Panc1 (cell line): ENCODE results near the gene GOLPH3. TPM values are rescaled to one million over a fixed set of nuclear protein-coding genes. Genes with fewer than 3 reads are reported as not detected.
A peak's percentile ranks its signal among the peaks of the same experiment; 100 is the strongest.
"Not testable (repeated sequence)": the region's sequence is repeated elsewhere in the genome, so short reads cannot be mapped to it uniquely, and the experiment has no call there.

ENCODE experiments used
- ATAC-seq: fragments of 200-7000 bp; cut with Tn5 transposase; 2 replicates; pipeline ENCODE4 v1.9.1; 2020; ENCODE audit warnings: mild to moderate bottlenecking, moderate library complexity
- BruUV-seq: library from RNA; stranded (reverse); fragments of 400-500 nt; replicated peaks from 2 replicates; lab custom pipeline; 2021; lab: Mats Ljungman, UMichigan
- CTCF ChIA-PET: fragments of 300-600 bp; sonication (Branson Sonifier 250); formaldehyde crosslinking; loops from one replicate; lab custom pipeline; 2022; ENCODE audit warnings: antibody characterized with exemption; lab: Charles Lee
- POLR2A ChIA-PET: fragments of 300-600 bp; sonication (Branson Sonifier 250); formaldehyde crosslinking; loops from one replicate; lab custom pipeline; 2022; ENCODE audit warnings: antibody characterized with exemption; lab: Charles Lee
- DNase-seq: peaks from one replicate; pipeline ENCODE4 v3.0.0-alpha.2; 2010; ENCODE audit warnings: low read depth, low spot score
- H3K27ac ChIP-seq: 2 replicates; pipeline ENCODE4 v1.5.1; 2011; ENCODE audit warnings: mild to moderate bottlenecking, low read length, inconsistent platforms
- H3K27me3 ChIP-seq: fragments of 200-500 bp; sonication (Bioruptor generic); 2 replicates; pipeline ENCODE4 v1.6.0; 2014; ENCODE audit warnings: low read length, inconsistent platforms; ENCODE audit not compliant: control insufficient read depth, insufficient read depth
- H3K36me3 ChIP-seq: fragments of 200-500 bp; sonication (Bioruptor generic); 2 replicates; pipeline ENCODE4 v1.5.1; 2014; ENCODE audit warnings: inconsistent platforms, mild to moderate bottlenecking, low read length, moderate library complexity; ENCODE audit not compliant: control insufficient read depth, insufficient read depth
- H3K4me1 ChIP-seq: 2 replicates; pipeline ENCODE4 v1.5.1; 2011; ENCODE audit warnings: inconsistent platforms, mild to moderate bottlenecking, low read length, moderate library complexity; ENCODE audit not compliant: control insufficient read depth, insufficient read depth
- H3K4me3 ChIP-seq, 2 experiments: 2 replicates each; pipeline ENCODE4 v1.5.1; 2011 to 2012; ENCODE audit warnings: low read depth in 2 of 2, low read length in 2 of 2, mild to moderate bottlenecking in 2 of 2, inconsistent platforms in 1 of 2, moderate library complexity in 1 of 2
- H3K9me3 ChIP-seq: fragments of 200-500 bp; sonication (Bioruptor generic); 2 replicates; pipeline ENCODE4 v1.5.1; 2014; ENCODE audit warnings: low read depth, mild to moderate bottlenecking, inconsistent platforms, low read length, moderate library complexity; ENCODE audit not compliant: control insufficient read depth, insufficient read depth
- CTCF ChIP-seq: fragments of 450-650 bp; IDR thresholded peaks from 2 replicates; pipeline ENCODE4 v1.5.1; 2017; ENCODE audit warnings: mild to moderate bottlenecking
- POLR2AphosphoS5 ChIP-seq: IDR thresholded peaks from 2 replicates; pipeline ENCODE4 v1.6.1; 2012; ENCODE audit warnings: mild to moderate bottlenecking, low read depth, low read length, moderate library complexity
- REST ChIP-seq, 2 experiments: IDR thresholded peaks; 2 replicates each; pipeline ENCODE4 v1.6.1; 2011 to 2012; ENCODE audit warnings: low read depth in 2 of 2, control low read depth in 1 of 2, low read length in 1 of 2, mild to moderate bottlenecking in 1 of 2, moderate library complexity in 1 of 2; ENCODE audit not compliant: insufficient read depth in 1 of 2
- SIN3A ChIP-seq: IDR thresholded peaks from 2 replicates; pipeline ENCODE4 v1.6.1; 2012; ENCODE audit warnings: low read depth, mild to moderate bottlenecking, low read length, moderate library complexity, borderline replicate concordance; ENCODE audit not compliant: insufficient read depth
- TCF7L2 ChIP-seq: IDR thresholded peaks from 2 replicates; pipeline ENCODE4 v1.6.1; 2011; ENCODE audit warnings: mild to moderate bottlenecking, low read depth, low read length, inconsistent platforms
- in situ Hi-C: cut with HindIII; loops from 2 replicates; pipeline ENCODE4 v1.10.0; 2016; ENCODE audit warnings: low sequenced_read_pairs, low pct_unique_long_range_greater_than_20kb
- intact Hi-C: fragments of 100-400 bp; cut with micrococcal nuclease; formaldehyde crosslinking; loops from one replicate; pipeline ENCODE4 v1.10.0; 2022; ENCODE audit not compliant: unreplicated experiment
- total RNA-seq: library from RNA; stranded (reverse); gene quantifications from one replicate; pipeline ENCODE4 v1.2.1, GENCODE V29; 2021; ENCODE audit not compliant: unreplicated experiment

The GOLPH3 gene
- total RNA-seq, 1 experiment from 2014 or later: 89.7 TPM

- POLR2A ChIA-PET, H3K27me3 ChIP-seq, H3K9me3 ChIP-seq, H3K4me1 ChIP-seq, H3K4me3 ChIP-seq, CTCF ChIA-PET, ATAC-seq, intact Hi-C loops, H3K36me3 ChIP-seq, DNase-seq, in situ Hi-C loops, BruUV-seq, H3K27ac ChIP-seq: not testable (repeated sequence)
Measured at GRCh38 chr5:32118922-32119321, 55.2 kb downstream of the GOLPH3 start.

- DNase-seq: no peak
- ChIA-PET CTCF (no interaction called here), POLR2A (no interaction called here)
- no peak for ATAC-seq
- peaks cover 9% of the 10 kb centered on the region; the same call in 1 of the 2 replicates for H3K36me3 ChIP-seq
- H3K4me3 ChIP-seq: no peak overlapping the region
- peaks cover 5% of the 10 kb centered on the region for H3K4me1 ChIP-seq
- TF ChIP-seq CTCF (no peak), TCF7L2 (no peak), POLR2AphosphoS5 (no peak), SIN3A (no peak), REST (IDR thresholded peaks at IDR 0.05; ENCODE audit: insufficient read depth in 1 of 2, low read depth in 2 of 2, low read length in 1 of 2) (no peak)
- no peaks in the 10 kb centered on the region for H3K27me3 ChIP-seq
- in situ Hi-C loops: no loop called here
- H3K27ac ChIP-seq: no peak overlapping the region
- intact Hi-C loops: no loop called here
- no peaks in the 10 kb centered on the region for H3K9me3 ChIP-seq
- BruUV-seq: no TSS peak
Measured at GRCh38 chr5:32116574-32117313, 57.4 kb downstream of the GOLPH3 start.

GRCh38 chr5:32115985-32116384, 58.1 kb downstream of the GOLPH3 start:
- ATAC-seq: peak; percentile 63; the same call in 1 of the 2 replicates

More at GRCh38 chr5:32115985-32116384, 58.1 kb downstream of the GOLPH3 start:
- H3K27ac ChIP-seq: no peak overlapping the region
- H3K4me1 ChIP-seq: peaks cover 5% of the 10 kb centered on the region
- no peak for DNase-seq
- in situ Hi-C loops: no loop called here
- CTCF ChIA-PET: no interaction called here
- peaks cover 7% of the 10 kb centered on the region for H3K36me3 ChIP-seq
- TF ChIP-seq SIN3A (no peak), REST (IDR thresholded peaks at IDR 0.05; ENCODE audit: insufficient read depth in 1 of 2, low read depth in 2 of 2, low read length in 1 of 2) (no peak), POLR2AphosphoS5 (no peak), CTCF (no peak), TCF7L2 (no peak)
- H3K9me3 ChIP-seq: no peaks in the 10 kb centered on the region
- POLR2A ChIA-PET: interaction anchor here (0.8 kb wide), 1 partner anchor 11 kb away, joined by 8 read pairs; no protein-coding TSS in a partner anchor
- intact Hi-C loops: no loop called here
- H3K27me3 ChIP-seq: no peaks in the 10 kb centered on the region
- no TSS peak for BruUV-seq
- no peak overlapping the region for H3K4me3 ChIP-seq
